GM18499 (cell line): ENCODE measurements around the gene SYT14.
"Not testable (repeated sequence)": the region's sequence is repeated elsewhere in the genome, so short reads cannot be mapped to it uniquely, and the experiment has no call there.

Experiments used
- ATAC-seq: cut with Tn5 transposase; IDR thresholded peaks from one replicate; pipeline ENCODE4 v1.9.1; 2021; ENCODE audit warnings: moderate number of reproducible peaks; ENCODE audit not compliant: insufficient read depth, unreplicated experiment

The SYT14 gene

GRCh38 chr1:210022044-210022443 is 84.0 kb downstream of the SYT14 start:
- no peak for ATAC-seq

- ATAC-seq, result no peak
Measured at GRCh38 chr1:210024282-210024681, 86.3 kb downstream of the SYT14 start.

DNA sequence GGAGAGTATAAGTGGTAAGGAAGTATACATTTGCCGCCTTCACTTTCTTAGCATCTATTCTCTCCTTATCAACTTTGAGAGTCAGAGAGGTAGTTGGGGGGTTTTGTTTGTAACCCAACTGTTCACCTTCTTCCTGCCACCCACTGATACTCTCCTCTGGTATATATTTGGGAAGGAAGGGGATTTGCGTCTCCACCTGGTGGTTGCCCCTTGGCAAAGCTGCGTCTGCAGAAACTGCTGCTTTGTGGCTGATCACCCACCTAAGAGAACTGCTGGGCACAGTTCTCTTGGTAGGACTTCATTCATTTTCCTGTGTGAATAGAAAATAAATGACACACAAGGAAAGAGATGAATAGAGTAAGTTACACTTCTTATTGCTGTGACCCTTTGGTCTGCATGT is 87.0 kb downstream of the SYT14 start:
- no peak for ATAC-seq

DNA sequence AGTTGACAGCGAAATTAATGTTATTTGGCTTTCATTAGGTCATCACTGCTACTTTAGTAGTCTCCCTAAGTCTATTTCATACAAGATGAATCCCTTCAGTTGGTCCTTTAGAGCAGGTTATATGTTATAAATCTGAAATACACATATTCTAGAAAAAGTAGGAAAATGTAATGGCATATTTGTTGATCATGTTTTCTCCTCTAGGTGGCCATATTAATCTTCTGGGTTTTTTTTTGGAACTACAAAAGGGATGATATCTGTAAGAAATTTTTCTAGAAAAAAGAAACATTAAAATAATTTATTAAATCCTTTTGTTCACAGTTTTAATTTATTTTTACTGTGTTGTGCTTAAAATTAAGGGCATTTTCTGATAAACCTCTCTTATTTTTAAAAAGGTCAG is 87.9 kb downstream of the SYT14 start:
- no peak for ATAC-seq

GRCh38 chr1:210027994-210028393 is 90.0 kb downstream of the SYT14 start:
- ATAC-seq, result no peak

DNA sequence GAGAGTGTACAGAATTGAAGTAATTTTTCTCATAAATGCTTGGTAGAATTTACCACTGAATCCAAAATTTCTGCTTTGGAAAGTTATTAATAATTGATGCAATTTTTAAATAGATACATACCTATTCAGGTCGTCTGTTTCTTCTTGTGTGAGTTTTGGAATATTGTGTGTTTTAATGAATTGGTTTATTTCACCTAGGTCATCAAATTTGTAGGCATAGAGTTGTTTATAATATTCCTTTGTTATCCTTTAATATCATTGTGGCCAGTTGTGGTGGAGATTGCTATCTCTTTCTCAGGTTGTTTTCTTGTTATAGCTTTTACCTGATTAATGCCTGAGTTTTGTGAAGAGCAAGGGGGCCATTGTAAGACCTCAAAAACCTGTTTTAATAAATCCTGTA is 93.5 kb downstream of the SYT14 start:
- no peak for ATAC-seq

DNA sequence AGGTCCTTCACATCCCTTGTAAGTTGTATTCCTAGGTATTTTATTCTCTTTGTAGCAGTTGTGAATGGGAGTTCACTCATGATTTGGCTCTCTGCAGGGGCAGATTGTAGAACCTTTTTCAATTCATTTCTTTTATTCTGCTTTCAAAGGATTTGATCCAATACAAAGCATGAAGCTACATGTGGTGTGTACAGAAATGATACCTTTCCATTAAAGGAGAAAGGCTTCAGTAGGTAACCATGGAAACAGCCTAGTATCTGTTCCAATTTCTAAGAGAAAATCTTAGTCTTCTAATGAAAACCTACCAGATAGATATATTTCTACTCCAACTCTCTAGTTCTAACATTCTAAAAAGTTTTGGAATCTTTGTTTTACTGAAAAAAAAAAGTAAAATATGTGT is 105.0 kb downstream of the SYT14 start:
- ATAC-seq, result no peak

GRCh38 chr1:210049616-210050015 is 111.6 kb downstream of the SYT14 start:
- ATAC-seq, result no peak

DNA sequence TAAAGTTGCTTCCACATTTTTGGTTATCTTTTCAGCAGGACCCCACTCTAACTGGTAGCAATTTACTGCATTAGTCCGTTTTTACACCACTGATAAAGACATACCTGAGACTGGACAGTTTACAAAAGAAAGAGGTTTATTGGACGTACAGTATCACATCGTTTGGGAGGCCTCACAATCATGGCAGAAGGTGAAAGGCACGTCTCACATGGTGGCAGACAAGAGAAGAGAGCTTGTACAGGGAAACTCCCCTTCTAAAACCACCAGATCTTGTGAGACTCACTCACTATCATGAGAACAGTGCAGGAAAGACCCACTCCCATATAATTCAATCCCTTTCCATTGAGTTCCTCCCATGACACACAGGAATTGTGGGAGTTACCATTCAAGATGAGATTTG is 112.5 kb downstream of the SYT14 start:
- ATAC-seq, result not testable (repeated sequence)

- no peak for ATAC-seq
Measured at GRCh38 chr1:210053126-210053525, 115.1 kb downstream of the SYT14 start.

DNA sequence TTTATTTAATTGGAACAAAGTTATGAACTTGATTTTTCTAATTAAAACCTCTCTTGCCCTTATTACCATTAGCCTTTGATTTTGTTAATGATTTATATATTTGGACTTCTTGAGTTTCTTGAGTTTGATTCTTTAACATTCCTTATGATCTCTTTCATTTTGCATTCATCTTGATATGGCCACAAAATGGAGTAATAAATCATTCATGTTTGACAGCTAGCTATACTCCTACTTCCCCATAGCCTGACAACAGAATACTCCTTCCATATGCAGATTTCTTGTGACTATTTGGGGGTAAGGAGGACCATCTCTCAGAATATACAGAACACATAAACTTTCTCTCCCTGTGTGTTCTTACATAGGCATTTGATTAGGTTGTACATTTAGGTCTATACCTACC is 119.6 kb downstream of the SYT14 start:
- no peak for ATAC-seq

GRCh38 chr1:210061992-210062391 is 124.0 kb downstream of the SYT14 start:
- ATAC-seq, result no peak

GRCh38 chr1:210070531-210070930 is 132.5 kb downstream of the SYT14 start:
- no peak for ATAC-seq

- ATAC-seq, result no peak
Measured at GRCh38 chr1:210072129-210072528, 134.1 kb downstream of the SYT14 start.

DNA sequence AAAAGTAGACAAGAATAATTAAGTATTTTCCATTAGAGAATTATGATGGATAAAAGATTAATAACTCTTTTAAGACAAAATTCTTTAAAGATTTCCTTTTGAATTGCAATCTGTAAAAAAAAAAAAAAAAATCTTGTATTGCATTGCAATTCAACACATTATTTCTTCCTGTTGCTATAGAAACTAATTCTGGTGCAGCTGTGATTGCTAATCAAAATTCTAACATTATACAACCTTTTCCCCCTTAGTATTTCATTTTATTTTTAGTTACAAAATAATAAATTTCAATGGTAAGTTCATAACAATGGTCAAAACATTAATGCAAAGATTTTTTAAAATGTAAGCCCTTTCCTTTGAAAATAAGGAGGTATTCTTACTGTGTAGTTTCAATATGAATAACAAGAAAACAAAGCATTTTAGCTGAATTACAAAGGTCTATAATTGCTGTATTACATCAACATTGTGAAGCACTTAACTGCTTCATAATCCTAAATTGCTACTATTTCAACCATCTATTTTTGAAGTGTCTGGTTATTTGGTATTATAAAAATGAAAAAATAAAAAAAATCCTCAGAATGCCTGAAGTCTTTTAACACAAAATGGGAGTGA is 135.0 kb downstream of the SYT14 start:
- ATAC-seq, result no peak

GRCh38 chr1:210074904-210075303 is 136.9 kb downstream of the SYT14 start:
- ATAC-seq, result no peak

GRCh38 chr1:210076620-210077019 is 138.6 kb downstream of the SYT14 start:
- ATAC-seq, result no peak

GRCh38 chr1:210081494-210081893 is 143.5 kb downstream of the SYT14 start:
- no peak for ATAC-seq

DNA sequence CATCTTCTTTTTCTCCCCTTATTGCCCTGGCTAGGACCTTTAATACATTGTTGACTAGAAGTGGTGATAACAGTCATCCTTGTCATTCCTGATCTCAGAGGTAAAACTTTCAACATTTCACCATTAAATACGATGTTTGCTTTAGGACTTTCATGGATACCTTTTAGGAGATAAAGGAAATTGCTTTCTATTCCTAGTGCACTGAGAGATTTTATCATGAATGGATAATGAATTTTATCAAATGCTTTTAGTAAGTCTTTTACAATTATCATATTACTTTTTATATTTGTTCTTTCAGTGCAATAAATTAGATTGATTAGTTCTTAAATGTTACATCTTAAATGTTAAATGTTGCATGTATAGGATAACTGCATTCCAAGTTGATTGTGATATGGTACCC is 147.3 kb downstream of the SYT14 start:
- no peak for ATAC-seq

- no peak for ATAC-seq
Measured at GRCh38 chr1:210087058-210087457, 149.0 kb downstream of the SYT14 start.

DNA sequence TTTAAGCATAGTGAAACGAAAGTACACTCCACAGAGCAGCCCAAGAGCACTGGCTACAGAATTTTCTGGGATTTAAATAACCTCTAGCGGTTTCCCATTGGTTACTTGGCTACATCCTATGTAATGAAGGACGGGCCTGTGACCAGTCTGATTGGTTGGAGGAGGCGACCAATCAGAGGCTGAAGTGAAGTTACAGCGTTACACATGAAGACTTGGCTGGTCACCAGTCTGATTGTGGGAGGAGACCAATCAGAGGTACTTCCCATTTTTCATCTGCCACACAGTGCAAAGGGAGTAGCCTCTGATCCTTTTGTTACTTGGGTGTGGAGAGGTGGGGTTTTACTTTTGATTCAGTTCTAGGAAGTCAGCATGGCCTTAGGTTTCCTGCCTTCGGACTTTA is 151.8 kb downstream of the SYT14 start:
- no peak for ATAC-seq

GRCh38 chr1:210092366-210092765 is 154.3 kb downstream of the SYT14 start:
- no peak for ATAC-seq

DNA sequence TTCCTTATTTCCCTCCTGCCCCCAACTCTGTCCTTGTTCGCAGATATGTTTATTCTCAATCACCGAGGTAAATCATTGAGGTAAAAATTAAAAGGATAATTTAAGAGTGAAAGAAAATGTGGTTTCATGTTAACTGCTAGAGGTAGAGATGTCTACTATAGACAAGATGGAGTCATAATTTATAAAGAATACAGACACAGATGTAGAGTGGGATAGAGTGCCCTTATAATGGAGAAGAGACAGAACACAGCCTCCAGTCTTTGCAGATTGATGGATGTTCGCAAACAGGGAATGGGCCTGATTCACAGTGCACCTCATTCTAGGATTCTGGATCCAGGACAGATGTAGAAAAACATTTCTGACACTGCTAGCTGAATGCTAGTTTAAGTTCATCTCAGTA is 155.4 kb downstream of the SYT14 start:
- no peak for ATAC-seq
